ENCODE measurements around the gene LONP2.

- no peak for TF ChIP-seq POLR2AphosphoS5 (IDR thresholded peaks at IDR 0.05; ENCODE audit: low read depth, low read length)
- no peak for TF ChIP-seq POLR2A (IDR thresholded peaks at IDR 0.05; ENCODE audit: low read depth, low read length)
These were observed 161.8 kb downstream of the LONP2 start for GRCh38 chr16:48405907-48406306.

Measured in GM12892 (cell line).